Common myeloid progenitor, CD34-positive (primary cell): ENCODE data around the gene PCDHGA2.

Experiments
- CTCF ChIA-PET: fragments of 350-600 bp; sonication (Branson Sonifier 250); formaldehyde crosslinking; loops from one replicate; lab custom pipeline; 2021; ENCODE audit warnings: antibody characterized with exemption; lab: Charles Lee
- POLR2A ChIA-PET: fragments of 350-600 bp; sonication (Branson Sonifier 250); formaldehyde crosslinking; loops from one replicate; lab custom pipeline; 2021; ENCODE audit warnings: antibody characterized with exemption; lab: Charles Lee
- DNase-seq, 3 donors: peaks; one replicate each; pipeline versions ENCODE4 v3.0.0 to v3.0.0-alpha.2; 2013
- H3K27ac ChIP-seq, 2 experiments: 1 replicate in 1 of 2; 2 replicates in 1 of 2; pipeline ENCODE4 v1.7.0; 2013; ENCODE audit warnings: inconsistent platforms in 2 of 2, low read length in 2 of 2, mild to moderate bottlenecking in 2 of 2, low read depth in 1 of 2, moderate library complexity in 1 of 2; ENCODE audit not compliant: severe bottlenecking in 2 of 2, insufficient read depth in 1 of 2, poor library complexity in 1 of 2
- H3K27me3 ChIP-seq, 5 experiments: replicated peaks in 2 of 5; 1 replicate in 3 of 5; 2 replicates in 2 of 5; pipeline versions ENCODE4 v1.6.1 to v1.7.0; 2013; ENCODE audit warnings: low read length in 4 of 5, mild to moderate bottlenecking in 2 of 5, moderate library complexity in 2 of 5, inconsistent platforms in 1 of 5; ENCODE audit not compliant: insufficient read depth in 5 of 5, control insufficient read depth in 4 of 5
- H3K36me3 ChIP-seq, 4 experiments: 1 replicate in 2 of 4; 2 replicates in 2 of 4; pipeline versions ENCODE4 v1.6.1 to v1.7.0; 2013; ENCODE audit warnings: low read length in 3 of 4, control low read depth in 1 of 4, mild to moderate bottlenecking in 1 of 4; ENCODE audit not compliant: control insufficient read depth in 4 of 4, insufficient read depth in 4 of 4
- H3K4me1 ChIP-seq, 4 experiments: 1 replicate in 3 of 4; 2 replicates in 1 of 4; pipeline versions ENCODE4 v1.6.1 to v1.7.1; 2013; ENCODE audit warnings: low read length in 3 of 4, mild to moderate bottlenecking in 3 of 4, control low read depth in 1 of 4, inconsistent platforms in 1 of 4, moderate library complexity in 1 of 4; ENCODE audit not compliant: control insufficient read depth in 4 of 4, insufficient read depth in 4 of 4; ENCODE audit errors: control extremely low read depth in 1 of 4
- H3K4me3 ChIP-seq, 7 experiments: 1 replicate in 4 of 7; 2 replicates in 3 of 7; pipeline versions ENCODE4 v1.5.1 to v1.7.0; 2013; ENCODE audit warnings: mild to moderate bottlenecking in 7 of 7, low read length in 6 of 7, moderate library complexity in 6 of 7, inconsistent platforms in 2 of 7, low read depth in 2 of 7, control low read depth in 1 of 7; ENCODE audit not compliant: insufficient read depth in 4 of 7, control insufficient read depth in 1 of 7; ENCODE audit errors: extremely low read depth in 1 of 7
- H3K9me3 ChIP-seq, 5 experiments: 1 replicate in 4 of 5; 2 replicates in 1 of 5; pipeline versions ENCODE4 v1.6.1 to v1.7.1; 2013; ENCODE audit warnings: low read length in 4 of 5, mild to moderate bottlenecking in 2 of 5, inconsistent platforms in 1 of 5, low read depth in 1 of 5, moderate library complexity in 1 of 5; ENCODE audit not compliant: control insufficient read depth in 4 of 5, insufficient read depth in 2 of 5; ENCODE audit errors: control extremely low read depth in 1 of 5
- WGBS: methylation state at CpG from one replicate; pipeline ENCODE4 v1.1.5; 2013; ENCODE audit not compliant: insufficient coverage; 5-methylcytosine and 5-hydroxymethylcytosine counted together

The PCDHGA2 gene

DNA sequence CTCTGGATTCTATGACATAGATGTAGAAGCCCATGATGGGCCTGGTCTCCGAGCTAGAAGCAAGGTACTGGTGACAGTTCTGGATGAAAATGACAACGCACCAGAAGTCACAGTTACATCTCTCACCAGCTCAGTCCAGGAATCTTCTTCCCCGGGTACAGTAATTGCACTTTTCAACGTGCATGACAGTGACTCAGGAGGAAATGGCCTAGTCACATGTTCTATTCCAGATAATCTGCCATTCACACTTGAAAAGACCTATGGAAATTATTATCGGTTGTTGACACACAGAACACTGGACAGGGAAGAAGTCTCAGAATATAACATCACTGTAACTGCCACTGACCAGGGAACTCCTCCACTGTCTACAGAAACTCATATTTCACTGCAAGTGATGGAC lies 17.6 kb downstream of the PCDHGA2 start:
- ChIA-PET POLR2A (no interaction called here), CTCF (interaction anchor here (1.9 kb wide), 1 partner anchor 14 kb away, joined by 7 read pairs; the partner anchor contains the start of gene PCDHGB3)
- peaks cover 16 to 77% (median 36%) of the 10 kb centered on the region in 5 experiments for H3K27me3 ChIP-seq
- no peak for DNase-seq
- H3K4me1 ChIP-seq, result peaks cover 0 to 3% (median 0%) of the 10 kb centered on the region in 4 experiments
- H3K27ac ChIP-seq, result no peak overlapping the region
- 75% methylated on average over 4 of the region's 5 CpGs for WGBS
- peaks cover 0 to 6% (median 0%) of the 10 kb centered on the region in 4 experiments for H3K36me3 ChIP-seq
- H3K9me3 ChIP-seq, result peaks cover 6 to 74% (median 50%) of the 10 kb centered on the region in 5 experiments
- H3K4me3 ChIP-seq, result no peak overlapping the region

GRCh38 chr5:141356950-141357349 lies 18.4 kb downstream of the PCDHGA2 start:
- POLR2A ChIA-PET, result no interaction called here

DNA sequence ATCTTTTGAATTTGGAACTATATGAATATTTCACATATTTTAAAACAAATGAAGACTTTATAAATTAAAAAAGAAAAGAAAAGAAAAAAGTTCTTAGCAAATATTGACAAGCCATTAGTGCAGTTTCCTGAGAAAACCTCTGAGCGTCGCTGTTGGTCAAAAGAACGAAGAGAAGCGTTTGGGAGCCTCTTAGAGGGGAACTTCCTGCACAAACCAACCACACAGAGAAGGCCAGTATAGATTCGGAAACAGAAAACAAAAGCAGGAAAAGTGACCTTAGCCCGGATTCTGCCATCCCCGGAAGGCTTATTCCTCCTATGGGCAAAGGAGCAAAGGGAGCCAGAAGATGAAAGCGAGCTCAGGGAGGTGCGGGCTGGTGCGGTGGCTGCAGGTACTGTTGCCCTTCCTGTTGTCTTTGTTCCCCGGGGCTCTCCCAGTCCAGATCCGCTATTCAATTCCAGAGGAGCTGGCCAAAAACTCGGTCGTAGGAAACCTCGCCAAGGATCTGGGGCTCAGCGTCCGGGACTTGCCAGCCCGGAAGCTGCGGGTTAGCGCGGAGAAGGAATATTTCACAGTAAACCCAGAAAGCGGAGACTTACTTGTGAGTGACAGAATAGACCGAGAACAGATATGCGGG lies 21.3 kb downstream of the PCDHGA2 start, which contains the start of gene PCDHGB2:
PCDHGB2 (plus strand) TSS at position 205 of the 637 bp plus-strand sequence; CDS start at position 347, 142 bp downstream.
- CTCF ChIA-PET, result interaction anchor here (1.2 to 1.5 kb wide), 4 partner anchors 12 to 153 kb away, joined by 3 read pairs; no protein-coding TSS in a partner anchor
- Histone ChIP-seq H3K27ac (no peak within 1 kb of the TSS), H3K36me3 (peaks cover 0 to 11% (median 0%) of the 10 kb centered on the region in 4 experiments), H3K4me1 (peaks cover 0 to 3% (median 0%) of the 10 kb centered on the region in 4 experiments), H3K27me3 (peaks cover 11 to 84% (median 47%) of the 10 kb centered on the region in 5 experiments), H3K9me3 (peaks cover 9 to 77% (median 63%) of the 10 kb centered on the region in 5 experiments), H3K4me3 (peak within 1 kb of the TSS; percentile 24 to 78 (median 45))
- WGBS, result 12% methylated on average over 19 of the region's 24 CpGs
- POLR2A ChIA-PET, result no interaction called here
- peak; percentile 57 to 77 (median 66) for DNase-seq

More at GRCh38 chr5:141356950-141357349, 18.4 kb downstream of the PCDHGA2 start:
- H3K36me3 ChIP-seq, result peaks cover 0 to 3% (median 0%) of the 10 kb centered on the region in 4 experiments
- no peak for DNase-seq
- CTCF ChIA-PET, result interaction anchor here (1.4 to 1.6 kb wide), 2 partner anchors 13 to 207 kb away, joined by 3 to 5 read pairs; partner anchors contain the start of gene PCDHGB3
- H3K4me1 ChIP-seq, result peaks cover 0 to 3% (median 0%) of the 10 kb centered on the region in 4 experiments
- peaks cover 15 to 78% (median 40%) of the 10 kb centered on the region in 5 experiments for H3K27me3 ChIP-seq
- WGBS, result 45% methylated on average over 19 of the region's 19 CpGs
- no peak overlapping the region for H3K27ac ChIP-seq
- H3K4me3 ChIP-seq, result no peak overlapping the region
- H3K9me3 ChIP-seq, result peaks cover 6 to 74% (median 50%) of the 10 kb centered on the region in 5 experiments

DNA sequence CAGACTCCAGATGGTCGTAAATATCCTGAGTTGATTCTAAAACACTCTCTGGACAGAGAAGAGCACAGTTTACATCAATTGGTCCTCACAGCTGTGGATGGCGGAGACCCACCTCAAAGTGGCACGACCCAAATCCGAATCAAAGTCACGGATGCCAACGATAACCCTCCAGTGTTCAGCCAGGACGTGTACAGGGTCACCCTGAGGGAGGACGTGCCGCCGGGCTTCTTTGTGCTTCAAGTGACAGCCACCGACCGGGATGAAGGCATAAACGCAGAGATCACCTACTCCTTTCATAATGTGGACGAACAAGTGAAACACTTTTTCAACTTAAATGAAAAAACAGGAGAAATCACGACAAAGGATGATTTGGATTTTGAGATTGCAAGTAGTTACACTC lies 22.1 kb downstream of the PCDHGA2 start:
- ChIA-PET POLR2A (no interaction called here), CTCF (interaction anchor here (1.2 to 1.5 kb wide), 3 partner anchors 11 to 153 kb away, joined by 3 read pairs; no protein-coding TSS in a partner anchor)
- no peaks in the 10 kb centered on the region for H3K4me1 ChIP-seq
- peaks cover 0 to 16% (median 0%) of the 10 kb centered on the region in 4 experiments for H3K36me3 ChIP-seq
- no peak overlapping the region for H3K27ac ChIP-seq
- peaks cover 12 to 84% (median 55%) of the 10 kb centered on the region in 5 experiments for H3K27me3 ChIP-seq
- H3K4me3 ChIP-seq, result peak overlapping the region in 2 of 7 experiments; percentile 62 to 78
- H3K9me3 ChIP-seq, result peaks cover 13 to 78% (median 63%) of the 10 kb centered on the region in 5 experiments
- WGBS, result 34% methylated on average over 12 of the region's 15 CpGs
- no peak for DNase-seq

DNA sequence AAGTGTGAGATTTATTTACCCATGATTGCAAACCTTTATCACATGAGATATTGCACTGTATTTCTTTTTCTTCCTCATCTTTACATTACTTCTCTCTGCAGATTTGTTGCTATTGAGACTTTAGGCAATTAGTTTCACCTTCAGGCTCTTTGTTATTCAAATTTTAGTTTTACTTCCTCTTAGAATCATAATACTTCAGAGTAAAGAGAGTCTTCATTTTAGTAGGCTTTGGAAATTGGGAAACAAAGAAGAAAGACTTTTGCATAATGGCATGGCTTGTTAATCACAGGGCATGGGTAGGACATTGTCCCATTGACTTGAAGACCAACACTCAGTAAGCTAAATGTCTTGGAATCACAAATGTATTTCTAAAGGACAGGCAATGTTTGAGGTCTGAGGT lies 24.2 kb downstream of the PCDHGA2 start:
- Histone ChIP-seq H3K9me3 (peaks cover 13 to 78% (median 58%) of the 10 kb centered on the region in 5 experiments), H3K27me3 (peaks cover 20 to 80% (median 57%) of the 10 kb centered on the region in 5 experiments), H3K4me3 (no peak overlapping the region), H3K4me1 (no peaks in the 10 kb centered on the region), H3K27ac (no peak overlapping the region), H3K36me3 (peaks cover 0 to 21% (median 0%) of the 10 kb centered on the region in 4 experiments)
- ChIA-PET POLR2A (no interaction called here), CTCF (interaction anchor here (0.7 kb wide), 1 partner anchor 37 kb away, joined by 3 read pairs; no protein-coding TSS in a partner anchor)
- no peak for DNase-seq

DNA sequence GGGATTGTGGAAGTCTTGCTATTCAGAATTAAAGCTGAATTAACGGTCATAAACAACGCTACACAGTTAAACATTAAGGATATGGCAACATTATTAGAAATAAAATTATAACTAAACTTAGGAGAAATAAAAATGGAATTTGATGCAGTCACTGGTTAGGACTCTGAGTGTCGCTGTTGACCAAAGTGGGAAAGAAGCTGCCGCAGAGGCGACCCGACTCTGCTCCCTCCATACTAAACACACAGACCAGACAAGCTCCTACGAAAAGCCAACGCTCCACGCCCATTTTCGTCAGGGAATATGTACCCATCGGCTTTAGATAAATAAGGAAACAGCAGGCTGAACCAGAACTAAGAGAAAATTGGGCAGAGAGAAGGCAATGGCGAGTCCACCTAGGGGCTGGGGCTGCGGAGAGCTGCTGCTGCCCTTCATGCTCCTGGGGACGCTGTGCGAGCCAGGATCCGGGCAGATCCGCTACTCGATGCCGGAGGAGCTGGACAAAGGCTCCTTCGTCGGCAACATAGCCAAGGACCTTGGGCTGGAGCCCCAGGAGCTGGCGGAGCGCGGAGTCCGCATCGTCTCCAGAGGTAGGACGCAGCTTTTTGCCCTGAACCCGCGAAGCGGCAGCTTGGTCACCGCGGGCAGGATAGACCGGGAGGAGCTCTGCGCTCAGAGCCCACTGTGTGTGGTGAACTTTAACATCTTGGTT lies 25.5 kb downstream of the PCDHGA2 start, which contains the start of gene PCDHGA5:
PCDHGA5 (plus strand) TSS at position 211 of the 709 bp plus-strand sequence; CDS start at position 380, 169 bp downstream.
- peak within 1 kb of the TSS in 1 of 7 experiments; percentile 20 for H3K4me3 ChIP-seq
- POLR2A ChIA-PET, result no interaction called here
- H3K9me3 ChIP-seq, result peaks cover 10 to 74% (median 58%) of the 10 kb centered on the region in 5 experiments
- peaks cover 0 to 21% (median 0%) of the 10 kb centered on the region in 4 experiments for H3K36me3 ChIP-seq
- H3K4me1 ChIP-seq, result no peaks in the 10 kb centered on the region
- H3K27ac ChIP-seq, result no peak within 1 kb of the TSS
- CTCF ChIA-PET, result interaction anchor here (0.8 to 1.5 kb wide), 3 partner anchors 10 to 199 kb away, joined by 3 to 5 read pairs (median 4); no protein-coding TSS in a partner anchor
- peaks cover 19 to 81% (median 52%) of the 10 kb centered on the region in 5 experiments for H3K27me3 ChIP-seq
- 23% methylated on average over 28 of the region's 34 CpGs for WGBS
- peak in 2 of 3 donors; percentile 19 to 35 for DNase-seq
